Measurements from ENCODE around the gene MMP17. TPM values are rescaled to one million over a fixed set of nuclear protein-coding genes. Genes with fewer than 3 reads are reported as not detected.

MMP17 gene
- total and polyA plus RNA-seq, 2 donors from 2014 or later = 0.82 to 3.2 TPM

DNA sequence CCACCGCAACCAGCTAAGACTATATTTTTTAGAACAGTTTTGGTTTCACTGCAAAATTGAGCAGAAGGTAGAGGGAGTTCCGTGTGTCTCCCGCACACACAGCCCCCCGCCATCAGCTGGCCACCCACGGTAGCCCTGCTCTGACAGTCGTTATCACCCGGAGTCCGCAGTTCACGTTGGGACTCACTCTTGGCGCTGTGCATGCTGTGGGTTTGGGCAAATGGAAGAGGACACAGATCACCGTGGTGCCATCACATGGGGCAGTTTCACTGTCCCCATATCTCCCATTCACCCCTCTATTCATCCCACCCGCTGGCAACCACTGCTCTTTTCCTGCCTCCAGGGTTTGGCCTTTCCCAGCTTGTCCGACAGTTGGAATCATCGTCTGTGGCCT lies 34.4 kb downstream of the MMP17 start:
- H3K9ac ChIP-seq (ENCODE audit: low read length in 3 of 3) = no peak overlapping the region
- H3K4me3 ChIP-seq (ENCODE audit: low read length in 3 of 3) = no peak overlapping the region
- TF ChIP-seq, protein P1, sequence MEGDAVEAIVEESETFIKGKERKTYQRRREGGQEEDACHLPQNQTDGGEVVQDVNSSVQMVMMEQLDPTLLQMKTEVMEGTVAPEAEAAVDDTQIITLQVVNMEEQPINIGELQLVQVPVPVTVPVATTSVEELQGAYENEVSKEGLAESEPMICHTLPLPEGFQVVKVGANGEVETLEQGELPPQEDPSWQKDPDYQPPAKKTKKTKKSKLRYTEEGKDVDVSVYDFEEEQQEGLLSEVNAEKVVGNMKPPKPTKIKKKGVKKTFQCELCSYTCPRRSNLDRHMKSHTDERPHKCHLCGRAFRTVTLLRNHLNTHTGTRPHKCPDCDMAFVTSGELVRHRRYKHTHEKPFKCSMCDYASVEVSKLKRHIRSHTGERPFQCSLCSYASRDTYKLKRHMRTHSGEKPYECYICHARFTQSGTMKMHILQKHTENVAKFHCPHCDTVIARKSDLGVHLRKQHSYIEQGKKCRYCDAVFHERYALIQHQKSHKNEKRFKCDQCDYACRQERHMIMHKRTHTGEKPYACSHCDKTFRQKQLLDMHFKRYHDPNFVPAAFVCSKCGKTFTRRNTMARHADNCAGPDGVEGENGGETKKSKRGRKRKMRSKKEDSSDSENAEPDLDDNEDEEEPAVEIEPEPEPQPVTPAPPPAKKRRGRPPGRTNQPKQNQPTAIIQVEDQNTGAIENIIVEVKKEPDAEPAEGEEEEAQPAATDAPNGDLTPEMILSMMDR (IDR thresholded peaks at IDR 0.05; ENCODE audit: borderline replicate concordance, extremely low read depth, insufficient read depth) = no peak
- FAIRE-seq (no peak), DNase-seq (peak in 1 of 5 donors; percentile 15)
- H3K9me3 ChIP-seq (ENCODE audit: control insufficient read depth in 2 of 3, insufficient read depth in 1 of 3, low read length in 3 of 3) = no peaks in the 10 kb centered on the region
- H3K27me3 ChIP-seq (ENCODE audit: control insufficient read depth, insufficient read depth, low read length) = no peaks in the 10 kb centered on the region
- no peaks in the 10 kb centered on the region for H3K36me3 ChIP-seq (ENCODE audit: control insufficient read depth in 2 of 3, insufficient read depth in 3 of 3, low read length in 3 of 3)
- intact Hi-C loops (cut with DNase I) = no loop called here
- no peak overlapping the region for H3K27ac ChIP-seq (ENCODE audit: low read depth in 2 of 2, low read length in 2 of 2)
- H3K4me1 ChIP-seq (ENCODE audit: control insufficient read depth in 2 of 3, insufficient read depth in 2 of 3, low read depth in 1 of 3, low read length in 3 of 3) = no peaks in the 10 kb centered on the region

DNA sequence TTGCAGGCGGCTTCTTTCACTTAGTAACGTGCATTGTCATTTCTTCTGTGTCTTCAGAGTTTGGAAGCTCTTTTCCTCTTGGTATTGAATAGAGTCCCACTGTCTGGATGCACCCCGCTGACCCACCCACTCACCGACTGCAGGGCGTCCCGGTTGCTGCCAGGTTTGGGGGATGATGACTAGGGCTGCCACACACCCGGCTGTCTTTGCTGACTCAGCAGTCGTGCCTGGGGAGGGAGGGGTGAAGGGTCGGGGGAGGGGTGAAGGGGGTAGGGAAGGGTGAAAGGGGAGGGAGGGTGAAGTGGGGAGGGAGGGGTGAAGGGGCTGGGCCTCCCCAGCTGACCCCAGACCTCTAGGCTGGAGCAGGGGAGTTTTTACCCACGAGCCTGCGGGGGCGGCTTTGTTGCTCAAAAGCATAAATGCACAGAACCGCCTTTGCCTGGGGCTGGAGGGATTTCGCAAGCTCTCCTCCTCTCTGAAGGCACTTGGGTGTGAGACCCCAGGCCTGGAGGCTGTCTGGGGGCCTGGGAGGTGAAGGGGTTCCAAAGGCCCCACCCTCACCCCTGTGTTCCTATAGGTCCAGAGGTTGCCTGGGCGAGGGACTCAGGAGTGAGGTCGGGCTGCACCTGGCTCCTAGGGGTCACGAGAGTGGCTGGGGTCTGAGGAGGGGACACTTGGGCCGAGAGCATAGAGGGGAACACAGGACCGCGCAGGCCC lies 35.0 kb downstream of the MMP17 start:
- no peak for FAIRE-seq
- intact Hi-C loops (cut with DNase I) = no loop called here
- no peaks in the 10 kb centered on the region for H3K36me3 ChIP-seq (ENCODE audit: control insufficient read depth in 2 of 3, insufficient read depth in 3 of 3, low read length in 3 of 3)
- DNase-seq = peak in 4 of 5 donors; percentile 24 to 68 (median 36)
- no peak overlapping the region for H3K27ac ChIP-seq (ENCODE audit: low read depth in 2 of 2, low read length in 2 of 2)
- H3K27me3 ChIP-seq (ENCODE audit: control insufficient read depth, insufficient read depth, low read length) = no peaks in the 10 kb centered on the region
- no peaks in the 10 kb centered on the region for H3K9me3 ChIP-seq (ENCODE audit: control insufficient read depth in 2 of 3, insufficient read depth in 1 of 3, low read length in 3 of 3)
- no peaks in the 10 kb centered on the region for H3K4me1 ChIP-seq (ENCODE audit: control insufficient read depth in 2 of 3, insufficient read depth in 2 of 3, low read depth in 1 of 3, low read length in 3 of 3)
- TF ChIP-seq, protein P1 (IDR thresholded peaks at IDR 0.05; ENCODE audit: borderline replicate concordance, extremely low read depth, insufficient read depth) = no peak
- H3K9ac ChIP-seq (ENCODE audit: low read length in 3 of 3) = no peak overlapping the region
- H3K4me3 ChIP-seq (ENCODE audit: low read length in 3 of 3) = no peak overlapping the region

DNA sequence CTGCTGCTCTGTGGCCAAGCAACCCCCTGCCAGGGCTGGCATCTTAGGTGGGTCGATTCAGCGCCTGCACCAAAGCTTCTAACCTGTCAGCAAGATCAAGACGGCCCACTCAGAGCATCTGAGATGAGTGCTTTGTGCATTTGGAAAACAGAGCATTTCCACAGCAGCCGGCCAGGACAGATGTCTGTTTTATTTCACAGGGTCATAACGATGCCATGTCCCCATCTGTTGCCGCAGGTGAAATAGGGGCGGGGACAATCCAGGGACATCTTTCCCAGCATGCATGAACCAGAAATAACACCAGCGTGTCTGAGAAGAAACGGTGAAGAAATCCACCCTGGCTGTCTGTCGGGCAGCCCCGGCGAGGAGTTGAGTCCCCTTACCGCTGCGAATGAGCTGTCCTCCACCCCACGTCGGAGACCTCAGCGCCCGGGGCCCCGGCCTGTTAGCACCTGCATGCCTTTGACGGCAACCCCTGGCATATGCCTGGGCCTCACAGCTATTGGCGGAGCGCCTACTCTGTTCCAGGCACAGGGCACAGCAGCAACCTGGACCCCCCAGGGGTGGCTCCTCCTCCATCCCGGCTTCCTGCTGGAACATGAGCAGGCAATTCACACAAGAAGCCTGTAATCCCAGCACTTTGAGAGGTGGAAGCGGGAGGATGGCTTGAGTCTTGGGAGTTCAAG lies 35.7 kb downstream of the MMP17 start:
- TF ChIP-seq, protein P1 (IDR thresholded peaks at IDR 0.05; ENCODE audit: borderline replicate concordance, extremely low read depth, insufficient read depth) = no peak
- Histone ChIP-seq H3K4me3 (ENCODE audit: low read length in 3 of 3) (no peak overlapping the region), H3K36me3 (ENCODE audit: control insufficient read depth in 2 of 3, insufficient read depth in 3 of 3, low read length in 3 of 3) (no peaks in the 10 kb centered on the region), H3K9me3 (ENCODE audit: control insufficient read depth in 2 of 3, insufficient read depth in 1 of 3, low read length in 3 of 3) (no peaks in the 10 kb centered on the region), H3K4me1 (ENCODE audit: control insufficient read depth in 2 of 3, insufficient read depth in 2 of 3, low read depth in 1 of 3, low read length in 3 of 3) (no peaks in the 10 kb centered on the region), H3K27ac (ENCODE audit: low read depth in 2 of 2, low read length in 2 of 2) (no peak overlapping the region), H3K9ac (ENCODE audit: low read length in 3 of 3) (no peak overlapping the region), H3K27me3 (ENCODE audit: control insufficient read depth, insufficient read depth, low read length) (no peaks in the 10 kb centered on the region)
- DNase-seq (peak in 1 of 5 donors; percentile 57), FAIRE-seq (no peak)
- intact Hi-C loops (cut with DNase I) = no loop called here
